CD4-positive, alpha-beta T cell treated with Interleukin-6 for 4 hours (primary cell): ENCODE results near the gene CEP68.

ENCODE experiments used
- DNase-seq: peaks from one replicate; pipeline ENCODE4 v3.0.0-alpha.2; 2020; ENCODE audit warnings: mixed read lengths

The CEP68 gene

DNA sequence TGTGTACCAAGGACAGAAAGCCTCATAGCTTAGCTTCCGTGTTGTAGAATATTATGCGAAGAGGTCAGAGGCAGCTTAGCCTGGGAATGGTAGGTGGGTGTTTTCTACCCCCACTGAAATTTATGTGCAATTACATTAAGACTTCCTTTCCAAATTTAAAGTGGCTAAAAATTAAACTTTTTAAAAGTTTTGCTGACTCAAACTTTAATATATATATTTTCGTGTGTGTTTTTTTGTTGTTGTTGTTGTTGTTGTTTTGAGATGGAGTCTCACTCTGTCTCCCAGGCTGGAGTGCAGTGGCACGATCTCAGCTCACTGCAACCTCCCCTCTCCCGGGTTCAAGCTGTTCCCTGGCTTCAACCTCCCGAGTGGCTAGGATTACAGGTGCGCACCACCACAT is 77.9 kb downstream of the CEP68 start:
- DNase-seq, result no peak

- DNase-seq, result no peak
Measured at GRCh38 chr2:65136253-65136652, 80.0 kb downstream of the CEP68 start.
